ENCODE data around the gene SLC6A12. TPM values are rescaled to one million over a fixed set of nuclear protein-coding genes. Genes with fewer than 3 reads are reported as not detected.

The SLC6A12 gene
- total RNA-seq, 1 donor, result not detected

GRCh38 chr12:181921-182320 lies 32.0 kb downstream of the SLC6A12 start:
- no peak for TF ChIP-seq CTCF (IDR thresholded peaks at IDR 0.05; ENCODE audit: insufficient read depth, low read depth, low read length)
- H3K4me3 ChIP-seq (ENCODE audit: low read depth, low read length), result no peak overlapping the region
- no peak for DNase-seq (ENCODE audit: low read depth)

- no peak for TF ChIP-seq CTCF (IDR thresholded peaks at IDR 0.05; ENCODE audit: insufficient read depth, low read depth, low read length)
- no peak overlapping the region for H3K4me3 ChIP-seq (ENCODE audit: low read depth, low read length)
- DNase-seq (ENCODE audit: low read depth), result peak; percentile 78
Measured at GRCh38 chr12:180445-180844, 33.5 kb downstream of the SLC6A12 start.

GRCh38 chr12:179885-180284 lies 34.1 kb downstream of the SLC6A12 start:
- TF ChIP-seq CTCF (IDR thresholded peaks at IDR 0.05; ENCODE audit: insufficient read depth, low read depth, low read length), result no peak
- DNase-seq (ENCODE audit: low read depth), result no peak
- no peak overlapping the region for H3K4me3 ChIP-seq (ENCODE audit: low read depth, low read length)

GRCh38 chr12:179131-179884 lies 34.6 kb downstream of the SLC6A12 start:
- TF ChIP-seq CTCF (IDR thresholded peaks at IDR 0.05; ENCODE audit: insufficient read depth, low read depth, low read length), result no peak

GRCh38 chr12:178829-179109 lies 35.2 kb downstream of the SLC6A12 start:
- TF ChIP-seq CTCF (IDR thresholded peaks at IDR 0.05; ENCODE audit: insufficient read depth, low read depth, low read length), result no peak
- H3K4me3 ChIP-seq (ENCODE audit: low read depth, low read length), result no peak overlapping the region
- no peak for DNase-seq (ENCODE audit: low read depth)

More at GRCh38 chr12:179131-179884, 34.6 kb downstream of the SLC6A12 start:
- DNase-seq (ENCODE audit: low read depth), result no peak
- H3K4me3 ChIP-seq (ENCODE audit: low read depth, low read length), result no peak overlapping the region

- no peak overlapping the region for H3K4me3 ChIP-seq (ENCODE audit: low read depth, low read length)
- no peak for TF ChIP-seq CTCF (IDR thresholded peaks at IDR 0.05; ENCODE audit: insufficient read depth, low read depth, low read length)
- no peak for DNase-seq (ENCODE audit: low read depth)
Measured at GRCh38 chr12:177980-178828, 35.8 kb downstream of the SLC6A12 start.

Measured in fibroblast of villous mesenchyme (primary cell).